ENCODE results near the gene CTSS.
"Not testable (repeated sequence)": the region's sequence is repeated elsewhere in the genome, so short reads cannot be mapped to it uniquely, and the experiment has no call there.

The CTSS gene

DNA sequence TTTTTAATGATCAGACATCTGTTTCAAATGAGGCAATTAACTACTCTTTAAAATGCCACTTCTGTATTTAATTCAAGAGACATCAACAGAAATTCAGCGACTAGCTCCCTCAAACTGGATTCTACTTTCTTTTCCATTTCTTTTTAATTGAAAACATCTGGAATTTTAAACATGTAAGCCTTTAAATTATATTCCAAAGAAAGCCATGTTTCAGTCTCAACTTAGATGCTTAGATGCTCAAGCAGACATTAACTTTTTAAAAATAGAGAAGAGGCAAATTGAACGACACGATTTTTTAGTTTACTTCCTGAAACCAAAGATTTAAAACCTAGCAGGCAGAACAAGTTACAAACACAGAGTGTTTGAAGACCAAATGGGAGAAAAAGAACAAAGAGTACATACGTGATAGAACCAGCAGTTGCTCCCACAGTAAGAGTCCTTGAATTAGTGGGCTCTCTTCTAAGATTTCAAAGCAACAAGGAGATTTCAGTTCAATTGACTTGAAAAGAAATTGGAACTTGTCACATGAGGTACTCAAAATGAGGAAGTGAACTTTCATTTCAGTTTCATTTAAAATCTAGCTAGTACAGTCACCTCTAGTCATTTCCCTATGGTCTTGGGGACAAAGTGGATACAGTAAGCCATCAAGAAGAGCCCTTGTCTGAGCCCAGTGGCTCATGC, at the start of gene CTSS:
Gene CTSS, minus strand, starts transcription at position 483 of the 681 bp plus-strand sequence. CDS start 1,015 bp downstream, outside the sequence.
- no peak for DNase-seq (ENCODE audit: low spot score)

DNA sequence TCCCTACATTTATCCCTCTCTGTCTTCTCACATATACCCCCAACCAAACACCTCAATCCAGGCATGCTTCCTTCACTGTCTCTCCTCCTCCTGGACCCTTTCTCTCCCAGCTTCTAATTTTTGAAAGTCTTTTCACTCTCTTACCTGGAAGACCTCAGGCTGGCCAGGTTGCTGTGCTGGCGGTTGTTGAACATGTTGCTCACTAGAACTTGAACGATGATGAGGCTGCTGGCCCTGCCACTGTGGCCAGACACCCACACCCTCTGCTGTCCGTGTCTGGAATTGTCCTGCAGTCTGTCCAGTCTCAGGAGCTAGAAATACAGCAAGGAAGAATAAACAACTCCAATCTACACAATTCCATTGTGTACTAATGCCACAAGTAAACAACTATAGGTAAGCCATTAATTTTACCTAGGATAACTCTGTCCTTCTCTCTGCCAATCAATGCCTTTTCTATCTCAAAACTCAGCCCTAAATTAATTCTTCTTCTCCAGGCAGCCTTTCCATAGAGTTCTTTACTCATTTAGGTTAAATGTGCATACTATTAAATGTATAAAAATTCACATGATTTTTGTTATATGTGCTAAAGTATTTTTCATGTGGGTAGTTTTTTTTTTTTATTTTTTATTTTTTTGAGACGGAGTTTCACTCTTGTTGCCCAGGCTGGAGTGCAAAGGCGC, 47.6 kb upstream of the CTSS start:
- DNase-seq (ENCODE audit: low spot score), result peak; percentile 73

DNA sequence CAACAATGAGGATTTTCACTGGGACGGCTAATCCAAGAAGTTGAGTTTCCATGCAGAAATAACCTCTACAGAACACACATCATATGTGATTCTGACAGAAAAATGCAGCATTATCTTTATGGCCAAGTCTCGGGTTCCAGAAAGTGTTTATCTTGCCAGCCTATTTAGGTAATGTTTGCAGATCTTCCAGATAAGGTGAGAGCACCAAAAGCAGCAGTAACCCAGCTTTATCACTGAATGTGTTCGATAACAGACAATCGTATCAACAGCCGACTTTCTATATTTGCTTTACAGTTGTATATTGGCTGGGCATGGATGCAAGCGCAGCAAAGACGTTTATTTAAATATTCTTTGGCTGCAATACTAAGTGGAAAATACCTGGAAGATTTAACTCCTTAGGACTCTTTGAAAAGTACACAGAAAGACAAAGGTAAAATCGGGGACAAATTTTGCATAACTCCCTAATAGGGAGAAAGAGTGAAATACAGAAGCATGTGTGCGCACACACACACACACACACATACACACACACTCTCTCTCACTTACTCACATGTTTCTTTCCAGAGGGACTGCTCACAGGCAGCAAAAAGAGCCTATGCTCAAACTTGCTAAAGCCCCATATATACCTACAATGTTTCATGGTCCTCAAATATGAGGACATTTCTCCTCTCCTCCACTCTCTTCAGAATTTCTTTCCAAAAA, 45.5 kb upstream of the CTSS start:
- no peak for DNase-seq (ENCODE audit: low spot score)

DNA sequence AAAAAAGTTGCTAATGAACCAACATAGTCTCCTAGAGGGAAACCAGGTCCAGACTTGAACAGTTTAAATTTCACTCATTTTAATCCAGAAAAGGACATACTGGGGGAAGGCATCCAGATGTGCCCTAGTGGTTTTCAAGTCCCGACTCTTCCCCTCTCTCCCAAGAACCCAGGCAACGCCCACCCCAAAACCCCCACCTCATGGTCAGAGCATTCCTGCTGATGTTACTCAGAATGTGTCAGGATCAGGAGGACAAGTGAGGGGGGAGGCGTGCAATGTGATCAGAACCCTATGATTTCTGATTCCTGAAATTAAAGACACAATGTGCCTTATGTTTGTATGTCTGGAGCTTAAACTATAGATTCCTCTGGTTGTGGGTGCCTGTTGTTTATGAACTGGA, 44.1 kb upstream of the CTSS start:
- DNase-seq (ENCODE audit: low spot score), result peak; percentile 60

DNA sequence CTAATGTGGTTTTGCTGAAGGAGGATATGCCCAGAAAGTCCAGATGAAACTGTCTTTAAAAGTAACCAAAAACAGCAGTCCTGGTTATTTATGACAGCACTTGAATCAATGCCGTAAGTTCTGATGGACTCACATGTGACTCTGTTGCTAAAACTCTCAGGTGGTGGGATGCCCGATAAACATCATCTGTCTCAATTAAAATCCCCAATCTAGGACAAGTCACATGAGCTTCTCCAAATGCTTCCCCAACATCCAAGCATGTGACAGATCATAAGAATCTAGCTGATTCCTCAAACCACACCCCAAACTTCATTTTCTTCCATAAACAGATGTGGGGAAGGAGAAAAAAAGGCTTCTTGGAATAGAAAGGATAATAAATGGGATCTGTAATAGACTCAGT, 43.3 kb upstream of the CTSS start:
- DNase-seq (ENCODE audit: low spot score), result no peak

DNA sequence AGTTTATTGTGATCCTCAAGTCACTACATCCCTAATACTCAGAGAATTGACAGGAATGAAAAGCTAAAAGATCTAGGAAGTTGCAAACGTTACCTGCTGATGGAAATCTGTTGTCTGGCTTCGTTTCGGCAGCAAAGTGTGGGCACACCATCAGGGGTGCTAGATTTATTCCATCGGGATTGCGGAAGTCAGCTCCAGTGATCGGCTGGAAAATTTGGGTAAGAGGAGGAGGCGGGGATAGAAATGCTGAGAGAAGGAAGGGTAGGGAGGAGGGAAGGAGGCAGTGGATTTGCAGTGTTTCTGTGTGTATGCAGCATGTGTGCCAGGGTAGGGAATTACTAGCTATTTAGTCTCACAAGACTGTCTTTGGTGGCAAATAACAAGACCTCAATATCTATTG, 42.5 kb upstream of the CTSS start, which contains the start of gene CTSK:
Gene CTSK, minus strand, starts transcription at position 140 of the 400 bp plus-strand sequence. CDS start 1,455 bp downstream, outside the sequence.
- DNase-seq (ENCODE audit: low spot score), result peak; percentile 43

DNA sequence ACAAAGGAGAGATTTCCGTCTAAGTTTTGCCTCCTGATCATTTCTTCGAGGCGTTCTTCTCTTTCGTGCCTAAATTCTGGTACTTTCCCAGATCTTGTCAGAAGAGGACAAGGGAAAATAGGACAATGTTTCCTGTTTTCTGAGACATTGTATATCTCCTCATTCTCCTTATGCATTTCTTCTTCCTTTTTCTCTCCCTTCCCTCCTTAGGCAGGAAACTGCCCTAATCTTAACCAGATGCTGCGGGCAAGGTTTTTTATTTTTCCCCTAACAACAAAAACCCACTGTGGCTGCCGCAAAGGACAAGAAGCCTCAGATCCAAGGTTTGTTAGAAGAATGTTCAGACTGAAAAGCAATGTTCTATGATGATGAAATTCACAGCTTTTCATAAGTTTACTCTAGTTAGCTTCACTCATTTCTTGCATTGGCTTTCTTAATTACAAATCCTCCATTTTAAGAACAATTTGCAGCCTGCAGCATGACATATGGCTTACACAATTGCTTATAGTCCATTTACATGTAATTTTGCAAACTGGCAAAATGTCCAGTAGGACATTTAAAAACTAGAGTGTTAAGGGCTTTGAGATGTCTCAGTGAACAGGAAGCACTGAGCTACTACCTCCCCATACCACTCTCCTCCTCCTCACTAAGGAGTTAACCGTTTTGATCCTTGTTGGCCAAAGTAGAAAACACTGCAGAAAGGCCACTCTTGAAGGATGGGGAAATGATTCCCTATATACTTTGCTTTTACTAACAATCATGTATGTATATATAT, 41.9 kb upstream of the CTSS start:
- no peak for DNase-seq (ENCODE audit: low spot score)

DNA sequence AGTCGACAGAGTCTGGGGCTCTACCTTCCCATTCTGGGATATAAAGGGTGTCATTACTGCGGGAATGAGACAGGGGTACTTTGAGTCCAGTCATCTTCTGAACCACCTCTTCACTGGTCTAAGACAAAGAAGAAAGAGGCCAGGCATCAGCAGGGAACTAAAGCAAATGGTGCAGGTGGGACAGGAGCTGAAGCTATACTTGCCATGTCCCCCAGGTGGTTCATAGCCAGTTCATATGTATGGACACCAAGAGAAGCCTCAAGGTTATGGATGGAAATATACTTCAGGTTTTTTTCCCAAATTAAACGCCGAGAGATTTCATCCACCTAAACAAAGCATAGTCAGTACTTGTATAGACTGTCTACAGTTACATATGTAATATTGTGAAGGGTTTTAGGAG, 40.3 kb upstream of the CTSS start:
- DNase-seq (ENCODE audit: low spot score), result no peak

DNA sequence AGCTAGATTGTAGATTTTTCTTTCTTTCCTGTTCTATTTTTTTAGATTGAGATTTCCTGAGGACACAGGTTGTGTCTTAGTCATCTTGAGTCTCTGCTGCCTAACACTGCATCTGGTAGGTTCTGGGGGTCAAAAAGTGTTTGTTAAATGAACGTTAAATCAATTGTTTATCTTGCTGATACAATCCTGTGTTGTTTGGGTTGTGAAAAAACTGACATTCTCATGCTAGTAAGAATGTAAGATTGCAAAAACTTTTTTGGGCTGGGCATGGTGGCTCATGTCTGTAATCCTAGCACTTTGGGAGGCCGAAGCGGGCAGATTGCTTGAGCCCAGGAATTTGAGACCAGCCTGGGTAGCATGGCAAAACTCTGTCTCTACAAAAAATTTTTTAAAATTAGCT, 39.1 kb upstream of the CTSS start:
- no peak for DNase-seq (ENCODE audit: low spot score)

DNA sequence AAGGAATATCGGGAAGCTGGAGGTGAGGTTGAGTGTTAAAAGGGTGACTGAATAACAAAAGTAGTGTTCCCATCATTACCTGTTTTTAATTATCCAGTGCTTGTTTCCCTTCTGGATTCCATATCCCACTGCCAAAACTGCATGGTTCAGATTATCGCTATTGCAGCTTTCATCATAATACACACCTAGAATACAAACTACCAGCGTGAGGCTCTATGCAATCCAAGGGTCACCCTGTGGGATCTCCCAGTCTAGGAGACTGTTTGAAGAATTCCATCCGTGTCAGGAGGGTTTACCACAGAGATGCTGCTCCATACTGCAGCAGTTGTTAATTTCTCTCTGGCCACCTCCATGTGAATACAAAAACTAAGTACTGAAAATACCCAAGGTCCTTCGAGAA, 33.5 kb upstream of the CTSS start:
- no peak for DNase-seq (ENCODE audit: low spot score)

DNA sequence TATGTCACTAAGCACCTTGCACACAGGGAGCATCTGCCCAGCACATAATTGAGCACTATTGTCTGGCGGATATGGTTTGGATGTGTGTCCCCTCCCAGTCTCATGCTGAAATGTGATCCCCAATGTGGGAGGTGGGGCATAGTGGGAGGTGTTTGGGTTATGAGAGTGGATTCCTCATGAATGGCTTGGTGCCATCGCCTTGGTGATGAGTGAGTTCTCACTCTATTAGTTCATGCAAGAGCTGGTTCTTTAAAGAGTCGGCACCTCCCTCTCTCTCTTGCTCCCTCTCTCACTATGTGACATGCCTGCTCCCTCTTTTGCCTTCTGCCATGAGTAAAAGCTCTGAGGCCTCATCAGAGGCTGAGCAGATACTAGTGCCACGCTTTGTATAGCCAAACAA, 32.9 kb upstream of the CTSS start:
- no peak for DNase-seq (ENCODE audit: low spot score)

DNA sequence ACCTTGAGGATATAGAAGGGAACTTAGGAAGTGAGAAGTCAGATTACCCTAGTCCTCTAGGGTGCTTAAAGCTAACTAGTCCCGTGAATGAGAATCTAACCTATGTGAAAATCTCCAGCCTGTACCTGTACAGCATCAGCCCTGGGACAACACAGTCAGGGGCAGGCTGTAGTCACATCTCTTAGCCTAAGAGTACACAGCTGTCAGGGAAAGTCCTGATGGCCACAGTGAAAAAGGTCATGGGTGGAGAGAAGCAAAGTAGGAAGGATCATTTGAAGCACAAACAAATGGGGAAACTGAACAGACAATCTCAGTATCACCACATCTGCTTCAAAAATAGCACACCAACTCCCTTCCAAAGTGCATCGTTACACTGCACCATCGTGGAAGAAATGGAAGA, 30.8 kb upstream of the CTSS start:
- no peak for DNase-seq (ENCODE audit: low spot score)

DNA sequence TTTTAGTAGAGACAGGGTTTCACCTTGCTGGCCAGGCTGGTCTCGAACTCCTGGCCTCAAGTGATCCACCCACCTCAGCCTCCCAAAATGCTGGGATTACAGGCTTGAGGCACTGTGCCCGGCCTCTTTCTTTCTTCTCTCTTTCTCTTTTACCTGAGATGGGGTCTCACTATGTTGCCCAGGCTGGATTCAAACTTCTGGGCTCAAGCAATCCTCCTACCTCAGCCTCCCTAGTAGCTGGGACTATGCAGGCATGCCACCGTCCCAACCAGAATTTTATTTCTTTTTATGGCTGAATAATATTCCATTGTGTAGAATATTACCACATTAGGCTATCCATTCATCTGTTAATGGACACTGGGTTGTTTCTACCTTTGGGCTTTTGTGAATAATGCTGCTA, 28.2 kb upstream of the CTSS start:
- DNase-seq (ENCODE audit: low spot score), result not testable (repeated sequence)

DNA sequence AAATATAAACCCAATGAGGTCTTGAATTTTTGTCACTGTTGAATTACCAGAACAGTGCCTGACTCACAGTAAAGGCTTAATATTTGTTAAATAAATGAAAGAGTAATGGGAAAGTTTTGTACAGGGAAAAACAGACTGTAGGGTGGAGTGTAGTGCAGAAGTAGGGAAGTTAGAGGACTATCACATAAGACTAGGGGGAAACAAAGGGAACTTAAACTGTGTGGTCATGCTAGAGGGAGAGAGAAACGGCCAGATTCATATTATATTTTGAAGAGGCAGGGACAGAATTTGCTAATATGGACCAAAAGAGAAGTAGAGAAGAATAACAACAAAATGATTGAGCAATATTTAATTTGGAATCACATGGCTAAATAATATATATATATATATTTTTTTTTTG, 27.6 kb upstream of the CTSS start:
- DNase-seq (ENCODE audit: low spot score), result no peak

DNA sequence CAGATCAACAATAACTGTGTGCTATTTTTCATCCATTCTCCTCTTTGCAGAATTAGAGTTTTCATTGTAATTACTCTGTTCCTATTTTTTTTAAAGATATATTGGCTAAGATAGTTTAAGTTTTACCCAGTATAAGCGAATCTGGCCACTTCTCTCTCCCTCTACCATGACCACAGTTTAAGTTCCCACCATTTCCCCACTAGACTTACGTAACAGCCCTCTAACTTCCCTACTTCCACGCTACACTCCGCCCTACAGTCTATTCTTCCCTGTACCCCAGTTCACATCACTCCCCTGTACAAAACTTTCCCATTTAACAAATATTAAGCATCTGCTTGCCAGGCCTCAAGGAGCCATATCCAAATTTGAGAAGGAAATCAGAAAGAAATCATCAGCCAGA, 26.0 kb upstream of the CTSS start:
- no peak for DNase-seq (ENCODE audit: low spot score)

DNA sequence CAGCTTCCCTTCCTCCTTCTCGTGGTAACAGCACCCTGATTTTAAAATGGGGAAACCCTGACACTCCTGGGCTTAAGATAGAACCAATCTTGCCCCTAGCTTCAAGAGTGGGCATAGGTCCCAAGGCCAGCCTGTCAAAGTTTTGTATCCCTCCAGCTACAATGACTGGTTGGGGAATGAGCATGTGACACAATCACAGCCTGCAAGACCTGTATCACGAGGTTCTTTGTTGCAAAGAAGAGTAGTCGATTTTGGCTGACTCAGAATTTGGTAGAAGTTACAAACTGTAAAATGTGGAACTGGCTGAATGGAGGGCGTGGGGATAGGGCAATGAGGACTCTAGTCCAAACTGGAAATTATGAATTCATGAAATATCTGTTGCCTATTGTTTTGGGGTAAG, 23.8 kb upstream of the CTSS start:
- no peak for DNase-seq (ENCODE audit: low spot score)

DNA sequence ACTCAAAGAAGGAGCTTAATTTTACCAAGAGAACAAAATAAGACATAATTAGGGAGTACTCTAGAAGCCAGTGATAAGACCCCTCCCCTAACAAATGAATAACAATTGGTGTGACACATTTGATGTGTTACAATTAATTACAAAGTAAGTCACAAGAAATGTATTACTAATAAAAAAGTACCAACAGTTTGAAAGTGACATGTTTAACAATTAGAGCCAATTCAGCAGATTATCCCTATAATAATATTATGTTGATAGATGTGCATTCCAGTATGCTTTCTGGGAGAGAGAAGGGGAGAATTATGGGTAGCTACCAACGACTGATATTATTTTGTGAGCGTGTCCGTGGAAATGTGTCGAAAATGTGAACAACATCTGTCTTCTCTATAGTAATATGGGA, 23.4 kb upstream of the CTSS start:
- DNase-seq (ENCODE audit: low spot score), result no peak

DNA sequence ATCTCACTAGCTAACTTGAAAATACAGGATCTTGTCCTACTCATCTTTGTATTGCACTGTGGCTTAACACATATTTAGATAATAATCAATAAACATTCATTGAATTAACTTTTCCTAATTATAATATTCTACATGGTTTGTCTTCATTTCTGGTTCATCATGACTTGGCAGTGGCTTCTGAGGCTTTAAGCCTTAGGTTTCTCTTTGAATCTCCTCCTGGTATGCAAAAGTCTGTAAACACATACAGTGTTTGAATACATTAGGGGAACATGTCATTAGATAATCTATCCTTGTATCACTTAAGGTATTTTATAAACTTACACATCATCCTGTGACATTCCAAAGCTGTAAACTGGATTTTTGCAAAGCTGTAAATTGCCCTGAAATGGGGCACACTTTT, 21.9 kb upstream of the CTSS start:
- no peak for DNase-seq (ENCODE audit: low spot score)

DNA sequence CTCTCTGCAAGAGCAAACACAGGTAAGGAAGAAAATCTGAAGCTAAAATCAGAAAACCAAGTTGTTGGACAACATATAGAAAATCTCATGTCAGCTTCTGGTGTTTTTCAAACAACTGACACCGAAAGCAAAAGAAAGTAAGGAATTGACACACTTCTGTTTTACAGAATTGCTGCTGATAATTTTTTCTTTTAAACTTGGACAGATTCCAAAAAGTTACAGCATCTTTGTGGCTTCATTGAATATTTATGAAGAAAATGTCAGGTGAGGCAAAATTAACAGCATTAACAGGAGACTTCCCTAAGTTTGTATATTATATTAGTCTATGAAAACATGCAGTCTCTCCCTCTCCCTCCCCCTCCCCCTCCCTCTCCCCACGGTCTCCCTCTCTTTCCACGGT, 14.9 kb upstream of the CTSS start:
- no peak for DNase-seq (ENCODE audit: low spot score)

DNA sequence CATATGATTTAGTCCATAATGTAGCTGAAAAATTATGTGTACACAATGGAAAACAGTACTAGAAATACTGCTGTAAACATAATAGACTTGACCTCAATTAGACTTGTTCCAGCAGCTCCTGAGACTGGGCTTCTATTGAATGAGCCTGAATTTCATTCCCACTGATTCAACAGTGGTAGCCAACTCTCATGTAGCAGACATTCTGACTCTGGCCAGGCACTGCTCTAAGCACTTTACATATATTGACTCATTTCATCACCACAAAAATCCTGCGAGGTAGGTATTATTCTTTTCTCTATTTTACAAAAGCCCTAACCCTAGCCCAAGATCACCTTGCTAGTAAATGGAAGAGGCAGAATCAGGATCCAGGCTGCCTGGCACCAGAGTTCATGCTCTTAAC, 12.8 kb upstream of the CTSS start:
- no peak for DNase-seq (ENCODE audit: low spot score)

DNA sequence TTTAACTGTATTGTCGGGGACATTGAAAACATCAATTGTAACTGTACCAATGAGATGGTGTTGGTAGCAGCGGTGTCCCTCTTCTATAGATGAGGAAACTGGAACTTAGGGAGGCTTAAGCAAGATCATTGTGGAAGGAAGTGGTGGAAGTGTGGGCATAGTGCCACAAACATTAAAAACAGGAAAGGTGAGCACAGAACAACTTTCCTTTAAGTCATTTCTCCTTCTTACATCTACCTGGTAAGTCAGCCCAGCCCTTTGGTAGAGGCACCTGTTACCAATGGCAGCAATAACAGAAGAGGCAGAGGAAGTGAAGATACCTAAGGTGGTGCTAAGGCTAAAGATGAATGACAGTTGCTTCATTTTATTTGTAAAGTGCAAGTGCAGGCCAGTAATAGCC, 12.0 kb upstream of the CTSS start:
- no peak for DNase-seq (ENCODE audit: low spot score)

DNA sequence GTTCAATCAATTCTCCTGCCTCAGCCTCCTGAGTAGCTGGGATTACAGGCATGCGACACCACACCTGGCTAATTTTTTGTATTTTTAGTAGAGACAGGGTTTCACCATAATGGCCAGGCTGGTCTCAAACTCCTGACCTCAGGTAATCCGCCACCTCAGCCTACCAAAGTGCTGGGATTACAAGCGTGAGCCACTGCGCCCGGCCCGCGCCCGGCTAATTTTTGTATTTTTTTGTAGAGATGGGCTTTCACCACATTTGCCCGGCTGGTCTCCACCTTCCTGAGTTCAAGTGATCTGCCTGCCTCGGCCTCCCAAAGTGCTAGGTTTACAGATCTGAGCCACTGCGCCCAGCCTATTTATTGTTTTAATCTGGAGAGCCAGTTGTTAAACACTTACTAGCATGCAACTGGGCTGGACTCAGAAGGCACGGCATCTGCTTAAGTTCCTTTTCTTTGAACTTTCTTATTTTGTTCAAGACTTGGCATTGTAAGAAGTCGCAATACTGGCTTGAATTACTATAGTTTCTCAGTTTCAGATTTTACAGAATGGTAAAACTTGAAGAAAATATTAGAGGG, 10.4 kb upstream of the CTSS start:
- DNase-seq (ENCODE audit: low spot score), result not testable (repeated sequence)

Data from AG08396 (cell line).